NCI-H748 (cell line): Measurements from ENCODE around the gene RAB40AL.

Experiments used
- DNase-seq: peaks from one replicate; lab custom pipeline; 2025; ENCODE audit not compliant: unreplicated experiment; lab: John Stamatoyannopoulos, UW

RAB40AL gene

DNA sequence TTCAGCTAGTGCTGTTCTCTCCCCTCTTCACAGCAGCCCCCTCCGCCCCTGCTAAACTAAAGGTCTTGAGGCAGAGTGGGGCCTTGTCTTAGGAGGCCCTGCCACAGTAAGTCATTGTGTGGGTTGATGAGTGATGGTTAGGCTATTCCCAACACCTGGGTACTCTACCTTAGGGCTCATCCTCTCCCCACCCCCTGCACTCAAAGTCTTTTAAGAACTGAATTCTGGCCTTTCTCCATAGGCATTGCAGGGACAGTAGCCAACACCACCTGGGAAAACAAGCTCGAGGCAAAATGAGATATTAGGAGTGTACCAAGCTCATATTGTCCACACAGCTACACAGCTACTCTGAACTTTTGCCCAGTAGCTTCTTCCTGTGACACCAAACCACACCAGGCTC lies 42.5 kb downstream of the RAB40AL start:
- no peak for DNase-seq

DNA sequence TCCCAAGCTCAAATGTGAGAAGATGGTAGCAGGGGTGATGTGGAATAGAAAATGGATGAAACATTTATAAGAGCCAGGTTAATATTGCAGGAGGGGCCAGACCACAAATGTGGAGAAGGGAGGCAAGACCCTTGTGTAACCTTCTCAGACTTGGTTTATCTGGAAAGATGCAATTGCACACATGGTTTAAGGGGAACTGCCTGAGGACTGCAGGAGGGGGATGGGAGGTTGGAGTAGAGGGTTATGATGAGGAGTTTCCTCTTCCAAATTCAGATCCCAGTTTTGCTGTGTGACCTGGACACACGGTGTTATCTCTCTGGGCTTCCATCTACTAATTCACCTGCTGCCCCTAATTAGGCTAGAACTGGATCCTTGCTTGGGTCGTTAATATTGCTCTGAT lies 46.1 kb downstream of the RAB40AL start:
- DNase-seq = no peak

DNA sequence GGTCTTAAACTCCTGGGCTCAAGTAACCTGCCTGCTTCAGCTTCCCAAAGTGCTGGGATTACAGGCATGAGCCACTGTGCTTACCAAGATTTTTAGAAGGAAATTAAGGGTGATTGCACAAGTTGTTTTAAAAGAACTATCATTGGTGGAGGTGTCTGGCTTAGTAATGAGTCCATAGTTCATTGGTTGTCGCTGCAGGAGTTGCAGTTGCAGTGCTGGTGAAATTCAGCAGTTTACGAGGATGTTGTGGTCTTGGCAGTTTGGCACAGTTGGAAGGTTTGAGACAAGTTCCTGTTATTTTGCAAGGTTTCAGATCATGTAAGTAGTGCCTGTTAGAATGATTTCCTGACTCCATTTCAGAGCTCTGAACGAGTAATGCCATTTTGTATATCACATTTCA lies 48.1 kb downstream of the RAB40AL start:
- DNase-seq = no peak
